ENCODE results near the gene FAM163A.

DNA sequence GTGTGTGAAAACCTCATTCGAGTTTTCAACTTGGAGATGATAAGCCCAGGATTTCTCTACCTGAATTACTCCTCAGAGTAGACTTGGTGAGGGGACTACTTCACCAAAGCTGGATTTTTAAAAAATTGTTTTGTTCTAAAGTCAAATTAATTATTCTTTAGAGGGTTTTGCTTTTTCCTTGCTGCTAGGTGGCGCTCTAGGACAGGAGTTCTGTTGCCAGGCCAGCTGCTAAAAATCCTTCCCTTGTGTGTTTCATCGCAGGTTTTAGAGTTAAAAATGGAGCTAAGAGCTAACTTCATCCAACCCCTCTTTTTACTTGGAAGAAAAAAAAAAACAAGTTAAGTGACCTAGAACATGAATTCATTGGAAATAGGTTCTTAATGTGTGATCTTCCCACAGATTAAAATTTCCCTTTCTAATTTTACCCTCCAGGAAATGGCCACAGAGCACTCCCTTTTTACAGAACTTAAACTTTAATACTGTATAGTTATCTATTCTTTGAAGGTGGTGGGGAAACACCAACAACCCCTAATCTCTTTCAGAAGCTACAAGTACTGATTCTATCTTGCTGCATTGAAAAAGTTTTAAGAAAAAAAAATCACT, 36.7 kb upstream of the FAM163A start:
- TF ChIP-seq TAF1 (IDR thresholded peaks at IDR 0.05; ENCODE audit: control insufficient read depth, extremely low read depth, insufficient read depth, low read length, severe bottlenecking): no peak
- no peak for TF ChIP-seq EZH2 (IDR thresholded peaks at IDR 0.05; ENCODE audit: borderline replicate concordance, low read depth, low read length)
- TF ChIP-seq, protein P1, sequence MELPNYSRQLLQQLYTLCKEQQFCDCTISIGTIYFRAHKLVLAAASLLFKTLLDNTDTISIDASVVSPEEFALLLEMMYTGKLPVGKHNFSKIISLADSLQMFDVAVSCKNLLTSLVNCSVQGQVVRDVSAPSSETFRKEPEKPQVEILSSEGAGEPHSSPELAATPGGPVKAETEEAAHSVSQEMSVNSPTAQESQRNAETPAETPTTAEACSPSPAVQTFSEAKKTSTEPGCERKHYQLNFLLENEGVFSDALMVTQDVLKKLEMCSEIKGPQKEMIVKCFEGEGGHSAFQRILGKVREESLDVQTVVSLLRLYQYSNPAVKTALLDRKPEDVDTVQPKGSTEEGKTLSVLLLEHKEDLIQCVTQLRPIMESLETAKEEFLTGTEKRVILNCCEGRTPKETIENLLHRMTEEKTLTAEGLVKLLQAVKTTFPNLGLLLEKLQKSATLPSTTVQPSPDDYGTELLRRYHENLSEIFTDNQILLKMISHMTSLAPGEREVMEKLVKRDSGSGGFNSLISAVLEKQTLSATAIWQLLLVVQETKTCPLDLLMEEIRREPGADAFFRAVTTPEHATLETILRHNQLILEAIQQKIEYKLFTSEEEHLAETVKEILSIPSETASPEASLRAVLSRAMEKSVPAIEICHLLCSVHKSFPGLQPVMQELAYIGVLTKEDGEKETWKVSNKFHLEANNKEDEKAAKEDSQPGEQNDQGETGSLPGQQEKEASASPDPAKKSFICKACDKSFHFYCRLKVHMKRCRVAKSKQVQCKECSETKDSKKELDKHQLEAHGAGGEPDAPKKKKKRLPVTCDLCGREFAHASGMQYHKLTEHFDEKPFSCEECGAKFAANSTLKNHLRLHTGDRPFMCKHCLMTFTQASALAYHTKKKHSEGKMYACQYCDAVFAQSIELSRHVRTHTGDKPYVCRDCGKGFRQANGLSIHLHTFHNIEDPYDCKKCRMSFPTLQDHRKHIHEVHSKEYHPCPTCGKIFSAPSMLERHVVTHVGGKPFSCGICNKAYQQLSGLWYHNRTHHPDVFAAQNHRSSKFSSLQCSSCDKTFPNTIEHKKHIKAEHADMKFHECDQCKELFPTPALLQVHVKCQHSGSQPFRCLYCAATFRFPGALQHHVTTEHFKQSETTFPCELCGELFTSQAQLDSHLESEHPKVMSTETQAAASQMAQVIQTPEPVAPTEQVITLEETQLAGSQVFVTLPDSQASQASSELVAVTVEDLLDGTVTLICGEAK (IDR thresholded peaks at IDR 0.05): no peak
- TF ChIP-seq, protein P1 (CRISPR knock-in tag; IDR thresholded peaks at IDR 0.05): no peak
- TF ChIP-seq BACH1 (tag; IDR thresholded peaks at IDR 0.05): no peak
